GM18508 (cell line): Measurements from ENCODE around the gene DCTPP1.

Experiments used
- ATAC-seq: cut with Tn5 transposase; IDR thresholded peaks from one replicate; pipeline ENCODE4 v1.9.1; 2021; ENCODE audit warnings: moderate number of reproducible peaks; ENCODE audit not compliant: insufficient read depth, unreplicated experiment

The DCTPP1 gene

GRCh38 chr16:30449116-30449435 is 19.2 kb upstream of the DCTPP1 start:
- no peak for ATAC-seq

- ATAC-seq = no peak
These were observed 17.8 kb upstream of the DCTPP1 start for GRCh38 chr16:30447512-30448226.

- ATAC-seq = no peak
These were observed 16.4 kb upstream of the DCTPP1 start for GRCh38 chr16:30446203-30446595.

- peak; percentile 62 for ATAC-seq
These were observed 15.8 kb upstream of the DCTPP1 start, which contains the start of gene SEPHS2 for GRCh38 chr16:30445408-30446202. SEPHS2 (minus strand) TSS chr16:30445874; CDS start chr16:30445727, 147 bp downstream.

- ATAC-seq = no peak
These were observed 15.2 kb upstream of the DCTPP1 start for GRCh38 chr16:30445149-30445407.

- ATAC-seq = no peak
These were observed 14.7 kb upstream of the DCTPP1 start for GRCh38 chr16:30444231-30445148.

GRCh38 chr16:30443631-30444030 is 13.8 kb upstream of the DCTPP1 start:
- ATAC-seq = no peak

GRCh38 chr16:30439720-30440348 is 10.0 kb upstream of the DCTPP1 start:
- ATAC-seq = no peak

- no peak for ATAC-seq
These were observed 9.0 kb upstream of the DCTPP1 start for GRCh38 chr16:30438835-30439234.

- no peak for ATAC-seq
These were observed 7.7 kb upstream of the DCTPP1 start for GRCh38 chr16:30437511-30438046.

- ATAC-seq = no peak
These were observed 5.0 kb upstream of the DCTPP1 start for GRCh38 chr16:30434852-30435251.

GRCh38 chr16:30430428-30430970 is 669 bp upstream of the DCTPP1 start:
- ATAC-seq = no peak

GRCh38 chr16:30429418-30429677 is 482 bp downstream of the DCTPP1 start:
- no peak for ATAC-seq

GRCh38 chr16:30428055-30428454 is 1.8 kb downstream of the DCTPP1 start:
- no peak for ATAC-seq

GRCh38 chr16:30421010-30421409 is 8.8 kb downstream of the DCTPP1 start:
- ATAC-seq = no peak

- ATAC-seq = no peak
These were observed 11.3 kb downstream of the DCTPP1 start for GRCh38 chr16:30418350-30419181.

GRCh38 chr16:30417529-30418349 is 12.1 kb downstream of the DCTPP1 start:
- no peak for ATAC-seq

GRCh38 chr16:30416624-30417528 is 13.0 kb downstream of the DCTPP1 start:
- ATAC-seq = no peak
